SU-DHL-6 (cell line): ENCODE measurements around the gene PTPRN2.

Source experiments
- H2AFZ ChIP-seq: fragments of 200-600 bp; sonication (generic); 2 replicates; pipeline ENCODE4 v1.6.1; 2014; ENCODE audit warnings: low read depth, mild to moderate bottlenecking, moderate library complexity, mixed read lengths, antibody characterized with exemption, low read length; ENCODE audit not compliant: severe bottlenecking
- H3F3A ChIP-seq: fragments of 200-600 bp; shearing (Covaris generic); 2 replicates; pipeline ENCODE4 v1.6.0; 2016; ENCODE audit warnings: antibody characterized with exemption, mild to moderate bottlenecking; ENCODE audit not compliant: insufficient read depth
- H3K27ac ChIP-seq: fragments of 200-600 bp; sonication (generic); 2 replicates; pipeline ENCODE4 v1.5.1; 2016; ENCODE audit warnings: low read depth, mild to moderate bottlenecking, low read length, moderate library complexity, mixed read lengths
- H3K27me3 ChIP-seq: fragments of 200-600 bp; sonication (generic), shearing (Covaris generic); 2 replicates; pipeline ENCODE4 v1.6.0; 2014; ENCODE audit warnings: mild to moderate bottlenecking, low read length
- H3K36me3 ChIP-seq: fragments of 200-600 bp; sonication (generic); 2 replicates; pipeline ENCODE4 v1.6.1; 2014; ENCODE audit warnings: mild to moderate bottlenecking, low read length, mixed read lengths
- H3K4me2 ChIP-seq: fragments of 300-600, 200-600 bp; shearing (Covaris generic), sonication (generic); 2 replicates; pipeline ENCODE4 v1.6.0; 2014; ENCODE audit warnings: low read length, low read depth, mild to moderate bottlenecking; ENCODE audit not compliant: poor library complexity, severe bottlenecking
- H3K4me3 ChIP-seq: fragments of 200-600 bp; sonication (generic); 2 replicates; pipeline ENCODE4 v1.5.1; 2014; ENCODE audit warnings: antibody characterized with exemption, low read length, mild to moderate bottlenecking, mixed read lengths; ENCODE audit not compliant: insufficient read depth, poor library complexity, severe bottlenecking
- H3K79me2 ChIP-seq: fragments of 200-600 bp; sonication (generic); 2 replicates; pipeline ENCODE4 v1.6.1; 2014; ENCODE audit warnings: mild to moderate bottlenecking, low read length, moderate library complexity; ENCODE audit not compliant: insufficient read depth
- H3K9ac ChIP-seq: fragments of 200-600 bp; sonication (generic); 2 replicates; pipeline ENCODE4 v1.7.0; 2014; ENCODE audit warnings: mild to moderate bottlenecking, low read length
- H3K9me2 ChIP-seq: fragments of 200-600 bp; sonication (generic); replicated peaks from 2 replicates; pipeline ENCODE4 v1.6.1; 2014; ENCODE audit warnings: low read length; ENCODE audit not compliant: insufficient read depth
- H3K9me3 ChIP-seq: fragments of 200-600 bp; sonication (generic); 2 replicates; pipeline ENCODE4 v1.6.1; 2014; ENCODE audit warnings: low read length, mixed read lengths; ENCODE audit not compliant: insufficient read depth
- H4K20me1 ChIP-seq: fragments of 200-600 bp; sonication (generic); 2 replicates; pipeline ENCODE4 v1.6.1; 2014; ENCODE audit warnings: low read depth, mild to moderate bottlenecking, antibody characterized with exemption, low read length, moderate library complexity, mixed read lengths
- EZH2phosphoT487 ChIP-seq: fragments of 200-600 bp; sonication (generic), shearing (Covaris generic); conservative IDR thresholded peaks from 2 replicates; pipeline ENCODE4 v1.6.1; 2018; ENCODE audit warnings: mild to moderate bottlenecking, antibody characterized with exemption, low read length, moderate library complexity, mixed read lengths
- TF ChIP-seq, protein P1 (sequence below): fragments of 200-600 bp; sonication (generic); IDR thresholded peaks from one replicate; pipeline ENCODE4 v1.5.1; 2017; ENCODE audit warnings: antibody characterized with exemption, mild to moderate bottlenecking, low read length, moderate library complexity; ENCODE audit not compliant: insufficient read depth, poor library complexity, severe bottlenecking

The PTPRN2 gene

GRCh38 chr7:158492367-158492764 is 95.3 kb downstream of the PTPRN2 start:
- no peak overlapping the region for H3K27ac ChIP-seq
- H3K4me3 ChIP-seq, result no peak overlapping the region
- no peaks in the 10 kb centered on the region for H3F3A ChIP-seq
- no peaks in the 10 kb centered on the region for H3K36me3 ChIP-seq
- no peaks in the 10 kb centered on the region for H3K9me2 ChIP-seq
- H4K20me1 ChIP-seq, result no peaks in the 10 kb centered on the region
- no peaks in the 10 kb centered on the region for H3K27me3 ChIP-seq
- H3K4me2 ChIP-seq, result no peak overlapping the region
- H3K9me3 ChIP-seq, result no peaks in the 10 kb centered on the region
- TF ChIP-seq EZH2phosphoT487, result no peak
- TF ChIP-seq, protein P1, sequence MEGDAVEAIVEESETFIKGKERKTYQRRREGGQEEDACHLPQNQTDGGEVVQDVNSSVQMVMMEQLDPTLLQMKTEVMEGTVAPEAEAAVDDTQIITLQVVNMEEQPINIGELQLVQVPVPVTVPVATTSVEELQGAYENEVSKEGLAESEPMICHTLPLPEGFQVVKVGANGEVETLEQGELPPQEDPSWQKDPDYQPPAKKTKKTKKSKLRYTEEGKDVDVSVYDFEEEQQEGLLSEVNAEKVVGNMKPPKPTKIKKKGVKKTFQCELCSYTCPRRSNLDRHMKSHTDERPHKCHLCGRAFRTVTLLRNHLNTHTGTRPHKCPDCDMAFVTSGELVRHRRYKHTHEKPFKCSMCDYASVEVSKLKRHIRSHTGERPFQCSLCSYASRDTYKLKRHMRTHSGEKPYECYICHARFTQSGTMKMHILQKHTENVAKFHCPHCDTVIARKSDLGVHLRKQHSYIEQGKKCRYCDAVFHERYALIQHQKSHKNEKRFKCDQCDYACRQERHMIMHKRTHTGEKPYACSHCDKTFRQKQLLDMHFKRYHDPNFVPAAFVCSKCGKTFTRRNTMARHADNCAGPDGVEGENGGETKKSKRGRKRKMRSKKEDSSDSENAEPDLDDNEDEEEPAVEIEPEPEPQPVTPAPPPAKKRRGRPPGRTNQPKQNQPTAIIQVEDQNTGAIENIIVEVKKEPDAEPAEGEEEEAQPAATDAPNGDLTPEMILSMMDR, result no peak
- no peaks in the 10 kb centered on the region for H3K79me2 ChIP-seq
- no peak overlapping the region for H3K9ac ChIP-seq
- H2AFZ ChIP-seq, result no peak overlapping the region

DNA sequence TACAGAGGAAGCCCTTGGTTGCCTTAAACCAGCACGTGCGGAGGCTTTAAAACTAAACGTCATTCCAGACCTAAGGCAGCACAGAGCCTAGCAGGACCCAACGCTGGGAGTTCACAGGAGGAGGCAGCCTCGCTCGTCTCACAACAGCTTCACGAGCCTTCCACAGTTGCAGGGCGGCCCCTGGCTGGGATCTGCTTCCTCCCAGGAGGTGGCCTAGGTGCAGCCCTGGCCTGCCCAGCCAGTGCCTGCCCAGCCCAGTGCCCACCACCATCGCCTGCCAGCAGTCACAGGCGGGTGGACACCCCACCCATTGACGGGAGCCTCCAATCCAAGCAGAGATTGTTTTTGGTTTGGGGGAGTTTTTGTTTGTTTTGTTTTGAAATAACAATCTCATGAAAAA is 96.5 kb downstream of the PTPRN2 start:
- no peaks in the 10 kb centered on the region for H3K79me2 ChIP-seq
- H4K20me1 ChIP-seq, result no peaks in the 10 kb centered on the region
- H3K27me3 ChIP-seq, result no peaks in the 10 kb centered on the region
- H3F3A ChIP-seq, result no peaks in the 10 kb centered on the region
- no peaks in the 10 kb centered on the region for H3K9me3 ChIP-seq
- H3K4me3 ChIP-seq, result no peak overlapping the region
- H3K36me3 ChIP-seq, result no peaks in the 10 kb centered on the region
- H3K9me2 ChIP-seq, result no peaks in the 10 kb centered on the region
- H3K27ac ChIP-seq, result no peak overlapping the region
- H3K4me2 ChIP-seq, result no peak overlapping the region
- no peak for TF ChIP-seq EZH2phosphoT487
- TF ChIP-seq, protein P1, result no peak
- no peak overlapping the region for H3K9ac ChIP-seq
- H2AFZ ChIP-seq, result no peak overlapping the region

GRCh38 chr7:158490171-158490782 is 97.3 kb downstream of the PTPRN2 start:
- TF ChIP-seq, protein P1, result no peak
- no peak for TF ChIP-seq EZH2phosphoT487
- no peaks in the 10 kb centered on the region for H3K9me3 ChIP-seq

More at GRCh38 chr7:158490171-158490782, 97.3 kb downstream of the PTPRN2 start:
- Histone ChIP-seq H3K79me2 (no peaks in the 10 kb centered on the region), H3K27me3 (no peaks in the 10 kb centered on the region), H3K27ac (no peak overlapping the region), H3K36me3 (no peaks in the 10 kb centered on the region), H2AFZ (no peak overlapping the region), H3K9ac (no peak overlapping the region), H3K9me2 (no peaks in the 10 kb centered on the region), H3K4me3 (no peak overlapping the region), H3K4me2 (no peak overlapping the region), H4K20me1 (no peaks in the 10 kb centered on the region), H3F3A (no peaks in the 10 kb centered on the region)
